Tibial artery (tissue), 4 donors: ENCODE results near the gene CCNL1.
A peak's percentile ranks its signal among the peaks of the same experiment; 100 is the strongest.

Experiments used
- DNase-seq, 2 donors: peaks; one replicate each; pipeline ENCODE4 v3.0.0-alpha.2; 2019
- H3K27ac ChIP-seq, 2 donors: fragments of 200-600 bp; sonication (generic) in 1 of 2; 1 replicate in 1 of 2; 2 replicates in 1 of 2; pipeline ENCODE4 v1.5.1; 2018 to 2019; ENCODE audit warnings: mild to moderate bottlenecking in 1 of 2
- H3K27me3 ChIP-seq, 2 donors: fragments of 200-600 bp; sonication (generic) in 1 of 2; one replicate each; pipeline versions ENCODE4 v1.5.1 to v1.6.0; 2016 to 2019
- H3K36me3 ChIP-seq, 3 donors: fragments of 200-600 bp; sonication (generic) in 2 of 3; one replicate each; pipeline ENCODE4 v1.5.1; 2016 to 2019; ENCODE audit warnings: mild to moderate bottlenecking in 2 of 3
- H3K4me1 ChIP-seq, 4 donors: fragments of 200-600 bp; sonication (generic) in 2 of 4; 1 replicate in 3 of 4; 2 replicates in 1 of 4; pipeline ENCODE4 v1.5.1; 2016 to 2019
- H3K4me3 ChIP-seq, 2 donors: fragments of 200-600 bp; sonication (generic) in 1 of 2; 1 replicate in 1 of 2; 2 replicates in 1 of 2; pipeline ENCODE4 v1.5.1; 2018 to 2019; ENCODE audit warnings: mild to moderate bottlenecking in 2 of 2
- H3K9me3 ChIP-seq, 3 donors: fragments of 200-600 bp; sonication (generic) in 1 of 3; one replicate each; pipeline ENCODE4 v1.5.1; 2016 to 2019
- intact Hi-C: fragments of 100-400 bp; cut with DNase I; formaldehyde crosslinking; loops from one replicate; pipeline ENCODE4 v1.15.0; 2023; ENCODE audit warnings: low total_unique reads
- TF ChIP-seq, protein P1 (sequence below), 2 experiments: fragments of 200-600 bp in 1 of 2; fragments of 450-650 bp in 1 of 2; IDR thresholded peaks; one replicate each; pipeline ENCODE4 v1.5.1; 2017 to 2019; ENCODE audit warnings: antibody characterized with exemption in 2 of 2, mild to moderate bottlenecking in 1 of 2, moderate library complexity in 1 of 2

Gene CCNL1

DNA sequence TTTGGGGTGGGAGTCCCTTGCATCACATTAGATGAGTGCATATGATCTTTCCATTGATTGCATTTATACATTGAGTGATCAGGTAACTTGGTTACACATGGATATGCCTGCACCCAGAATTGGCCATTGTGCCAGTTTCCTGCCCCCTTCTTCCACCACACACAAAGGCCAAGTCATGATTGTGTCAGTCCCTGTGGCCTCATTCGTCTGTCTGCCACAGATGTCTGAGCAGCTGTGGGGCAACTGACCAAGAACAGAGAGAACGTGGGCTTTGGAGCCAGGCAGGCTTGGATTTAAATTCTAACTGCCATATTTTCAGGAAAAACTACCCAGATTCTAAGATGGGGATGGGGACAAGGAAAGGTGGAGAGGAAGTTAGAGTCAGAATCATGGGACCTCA, 27.0 kb downstream of the CCNL1 start:
- H3K27me3 ChIP-seq, result no peaks in the 10 kb centered on the region
- H3K27ac ChIP-seq, result peak overlapping the region; percentile 72 to 87
- TF ChIP-seq, protein P1, sequence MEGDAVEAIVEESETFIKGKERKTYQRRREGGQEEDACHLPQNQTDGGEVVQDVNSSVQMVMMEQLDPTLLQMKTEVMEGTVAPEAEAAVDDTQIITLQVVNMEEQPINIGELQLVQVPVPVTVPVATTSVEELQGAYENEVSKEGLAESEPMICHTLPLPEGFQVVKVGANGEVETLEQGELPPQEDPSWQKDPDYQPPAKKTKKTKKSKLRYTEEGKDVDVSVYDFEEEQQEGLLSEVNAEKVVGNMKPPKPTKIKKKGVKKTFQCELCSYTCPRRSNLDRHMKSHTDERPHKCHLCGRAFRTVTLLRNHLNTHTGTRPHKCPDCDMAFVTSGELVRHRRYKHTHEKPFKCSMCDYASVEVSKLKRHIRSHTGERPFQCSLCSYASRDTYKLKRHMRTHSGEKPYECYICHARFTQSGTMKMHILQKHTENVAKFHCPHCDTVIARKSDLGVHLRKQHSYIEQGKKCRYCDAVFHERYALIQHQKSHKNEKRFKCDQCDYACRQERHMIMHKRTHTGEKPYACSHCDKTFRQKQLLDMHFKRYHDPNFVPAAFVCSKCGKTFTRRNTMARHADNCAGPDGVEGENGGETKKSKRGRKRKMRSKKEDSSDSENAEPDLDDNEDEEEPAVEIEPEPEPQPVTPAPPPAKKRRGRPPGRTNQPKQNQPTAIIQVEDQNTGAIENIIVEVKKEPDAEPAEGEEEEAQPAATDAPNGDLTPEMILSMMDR (IDR thresholded peaks at IDR 0.05), result no peak
- intact Hi-C loops, result loop anchor here (5.0 to 10.0 kb wide), 2 partner anchors 308 to 581 kb away; partner anchors contain the start of gene LEKR1
- no peak overlapping the region for H3K4me3 ChIP-seq
- DNase-seq, result no peak
- H3K4me1 ChIP-seq, result peaks cover 0 to 74% (median 57%) of the 10 kb centered on the region in 4 donors
- no peaks in the 10 kb centered on the region for H3K36me3 ChIP-seq
- H3K9me3 ChIP-seq, result no peaks in the 10 kb centered on the region

DNA sequence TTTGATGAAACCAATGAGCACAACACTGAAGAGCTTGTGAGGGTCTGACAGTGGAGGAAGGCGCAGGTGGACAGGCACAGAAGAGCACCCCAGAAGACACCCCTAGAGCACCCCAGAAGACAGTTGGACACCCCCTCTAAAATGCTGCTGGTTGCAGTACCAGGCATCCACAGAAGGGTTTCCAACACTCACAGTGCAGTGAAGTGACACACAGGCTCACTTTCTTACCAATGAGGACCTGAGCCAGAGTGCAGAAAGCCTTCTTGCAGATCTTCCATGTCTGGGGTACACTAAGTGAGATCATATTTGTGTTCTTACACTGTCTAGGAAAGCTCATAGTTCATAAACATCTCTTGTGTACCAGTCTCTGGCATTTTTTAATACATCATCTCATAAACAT, 27.6 kb downstream of the CCNL1 start:
- Histone ChIP-seq H3K36me3 (no peaks in the 10 kb centered on the region), H3K4me3 (no peak overlapping the region), H3K27me3 (no peaks in the 10 kb centered on the region), H3K9me3 (no peaks in the 10 kb centered on the region), H3K27ac (peak overlapping the region; percentile 72 to 87), H3K4me1 (peaks cover 0 to 72% (median 53%) of the 10 kb centered on the region in 4 donors)
- TF ChIP-seq, protein P1 (IDR thresholded peaks at IDR 0.05), result no peak
- no peak for DNase-seq
- intact Hi-C loops, result loop anchor here (5.0 to 10.0 kb wide), 2 partner anchors 308 to 580 kb away; partner anchors contain the start of gene LEKR1

DNA sequence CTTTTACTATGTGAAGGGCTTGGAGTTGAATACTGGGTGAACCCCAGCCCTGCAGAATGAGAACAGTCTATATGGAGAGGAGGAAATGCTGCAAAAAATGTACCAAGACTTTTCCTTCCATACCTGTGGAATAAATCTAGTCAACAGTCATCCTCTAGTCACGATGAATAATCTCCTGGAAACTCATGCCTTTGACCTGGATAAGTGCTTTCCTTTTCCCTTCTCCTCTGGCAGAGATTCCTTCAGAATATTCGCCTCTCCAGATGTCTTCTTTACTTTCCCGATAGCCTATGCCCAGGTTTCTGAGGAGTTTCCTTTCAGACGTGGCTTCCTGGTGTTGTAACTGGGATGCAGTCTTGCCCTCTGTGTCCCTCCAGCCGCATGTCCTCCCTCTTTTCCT, 28.1 kb downstream of the CCNL1 start:
- Histone ChIP-seq H3K9me3 (no peaks in the 10 kb centered on the region), H3K27me3 (no peaks in the 10 kb centered on the region), H3K4me1 (peaks cover 0 to 67% (median 50%) of the 10 kb centered on the region in 4 donors), H3K27ac (peak overlapping the region; percentile 72 to 87), H3K36me3 (no peaks in the 10 kb centered on the region), H3K4me3 (no peak overlapping the region)
- no peak for DNase-seq
- intact Hi-C loops, result loop anchor here (5.0 to 10.0 kb wide), 2 partner anchors 307 to 580 kb away; partner anchors contain the start of gene LEKR1
- TF ChIP-seq, protein P1 (IDR thresholded peaks at IDR 0.05), result no peak

DNA sequence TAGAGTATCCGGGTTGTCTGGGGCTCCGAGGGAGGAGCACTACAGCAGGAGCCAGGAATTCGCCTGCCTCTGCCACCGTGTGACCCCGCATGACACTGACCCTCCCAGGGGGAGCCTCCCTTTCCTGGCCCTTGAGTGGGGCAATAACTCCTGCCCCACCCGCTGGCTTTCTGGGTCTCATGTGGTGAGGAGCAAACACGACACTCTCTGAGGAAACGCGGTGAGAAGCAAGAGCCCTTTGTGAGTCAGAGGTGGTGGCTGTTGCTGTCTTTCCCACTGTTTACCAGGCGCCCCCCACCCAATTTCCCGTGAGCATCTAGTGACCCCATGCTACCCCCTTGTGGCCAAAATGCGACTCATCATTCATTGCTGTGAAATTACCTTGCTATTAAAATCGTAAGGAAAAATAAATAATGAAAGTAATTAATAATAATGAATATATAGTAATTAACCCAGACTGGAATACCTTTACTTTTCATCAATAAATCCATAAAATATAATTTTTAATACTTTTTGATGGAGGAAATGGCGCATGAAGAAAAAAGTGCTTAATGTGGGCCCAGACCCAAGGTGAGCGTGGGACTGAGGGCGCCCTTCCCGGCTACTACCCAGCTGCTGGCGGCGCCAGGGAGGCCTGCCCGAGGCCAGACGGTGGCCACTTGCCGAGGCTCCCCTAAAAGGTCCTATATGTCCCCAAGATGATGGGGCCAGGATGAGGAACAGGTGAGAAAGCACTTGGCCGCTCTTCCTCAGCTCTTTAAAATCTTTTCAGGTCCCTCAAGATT, 29.3 kb downstream of the CCNL1 start:
- DNase-seq, result peak; percentile 63 to 76
- intact Hi-C loops, result loop anchor here (5.0 to 10.0 kb wide), 2 partner anchors 306 to 578 kb away; partner anchors contain the start of gene LEKR1
- no peaks in the 10 kb centered on the region for H3K9me3 ChIP-seq
- no peaks in the 10 kb centered on the region for H3K27me3 ChIP-seq
- H3K4me3 ChIP-seq, result no peak overlapping the region
- peak overlapping the region; percentile 72 to 87 for H3K27ac ChIP-seq
- H3K4me1 ChIP-seq, result peaks cover 0 to 55% (median 42%) of the 10 kb centered on the region in 4 donors
- no peaks in the 10 kb centered on the region for H3K36me3 ChIP-seq
- TF ChIP-seq, protein P1 (IDR thresholded peaks at IDR 0.05), result peak; percentile 32 to 38

DNA sequence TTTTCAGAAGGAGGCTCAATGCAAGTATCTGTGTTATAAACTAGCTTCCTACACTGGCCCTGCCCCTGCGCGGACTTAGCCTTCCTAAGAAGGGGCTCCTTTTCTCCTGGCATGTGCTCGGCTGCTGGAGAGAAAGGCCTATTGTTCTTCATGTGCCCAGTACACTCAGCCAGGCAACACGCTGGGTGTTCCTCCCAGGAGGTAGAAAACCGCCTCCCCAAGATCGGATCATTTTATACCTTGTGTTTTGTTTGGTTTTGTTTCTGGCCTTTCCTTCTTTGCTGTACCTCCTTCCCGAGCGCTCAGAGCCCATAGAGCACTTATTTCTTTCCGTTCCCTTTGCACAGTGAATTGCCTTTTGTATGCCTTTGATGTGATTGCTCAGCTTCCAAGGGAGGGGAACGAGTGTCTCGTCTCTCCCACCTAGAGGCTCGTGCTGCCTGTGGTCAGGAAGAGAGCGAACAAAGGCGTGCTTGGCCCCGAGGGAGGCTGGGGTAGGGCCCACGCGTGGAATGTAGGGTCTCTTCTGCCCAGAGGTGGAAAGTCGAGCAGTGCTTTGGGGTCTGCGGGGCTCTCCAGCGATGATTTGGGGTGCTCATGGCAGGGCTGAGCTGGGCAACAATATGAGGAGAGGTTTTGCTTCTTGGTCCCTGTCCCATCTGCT, 30.0 kb downstream of the CCNL1 start:
- H3K4me1 ChIP-seq, result peaks cover 0 to 48% (median 35%) of the 10 kb centered on the region in 4 donors
- H3K27ac ChIP-seq, result peak overlapping the region; percentile 72 to 87
- no peak overlapping the region for H3K4me3 ChIP-seq
- H3K27me3 ChIP-seq, result no peaks in the 10 kb centered on the region
- DNase-seq, result no peak
- intact Hi-C loops, result loop anchor here (2.0 to 10.0 kb wide), 3 partner anchors 39 to 578 kb away; partner anchors contain the start of gene LEKR1
- TF ChIP-seq, protein P1 (IDR thresholded peaks at IDR 0.05), result no peak
- H3K9me3 ChIP-seq, result no peaks in the 10 kb centered on the region
- no peaks in the 10 kb centered on the region for H3K36me3 ChIP-seq
